ENCODE results near the gene POLR1D.

POLR1D gene

GRCh38 chr13:27641711-27642502, 20.2 kb downstream of the POLR1D start:
- DNase-seq: no peak

- DNase-seq: no peak
These were observed 21.8 kb downstream of the POLR1D start for GRCh38 chr13:27643334-27644132.

GRCh38 chr13:27644302-27644701, 22.6 kb downstream of the POLR1D start:
- DNase-seq: no peak

GRCh38 chr13:27650312-27650711, 28.6 kb downstream of the POLR1D start:
- no peak for DNase-seq

GRCh38 chr13:27654059-27654458, 32.4 kb downstream of the POLR1D start:
- DNase-seq: no peak

GRCh38 chr13:27654816-27655215, 33.1 kb downstream of the POLR1D start:
- no peak for DNase-seq

- DNase-seq: no peak
These were observed 36.0 kb downstream of the POLR1D start for GRCh38 chr13:27657724-27658123.

- no peak for DNase-seq
These were observed 36.9 kb downstream of the POLR1D start for GRCh38 chr13:27658546-27658945.

GRCh38 chr13:27659145-27659865, 37.6 kb downstream of the POLR1D start:
- DNase-seq: no peak

GRCh38 chr13:27660511-27660910, 38.8 kb downstream of the POLR1D start:
- DNase-seq: no peak

- no peak for DNase-seq
These were observed 39.3 kb downstream of the POLR1D start for GRCh38 chr13:27661017-27661416.

GRCh38 chr13:27662738-27663470, 41.2 kb downstream of the POLR1D start:
- DNase-seq: no peak

- DNase-seq: no peak
These were observed 42.3 kb downstream of the POLR1D start for GRCh38 chr13:27663947-27664346.

- DNase-seq: no peak
These were observed 43.6 kb downstream of the POLR1D start for GRCh38 chr13:27665333-27665732.

GRCh38 chr13:27665761-27666160, 44.1 kb downstream of the POLR1D start:
- no peak for DNase-seq

- no peak for DNase-seq
These were observed 45.3 kb downstream of the POLR1D start for GRCh38 chr13:27666951-27667350.

GRCh38 chr13:27667946-27668345, 46.3 kb downstream of the POLR1D start:
- peak in 1 of 2 experiments; percentile 1 for DNase-seq

GRCh38 chr13:27670861-27671260, 49.2 kb downstream of the POLR1D start:
- DNase-seq: peak in 1 of 2 experiments; percentile 1

GRCh38 chr13:27672025-27672424, 50.3 kb downstream of the POLR1D start:
- no peak for DNase-seq

All from Kasumi-1 (cell line).